ENCODE measurements around the gene EFNA4. TPM values are rescaled to one million over a fixed set of nuclear protein-coding genes. Genes with fewer than 3 reads are reported as not detected.

EFNA4 gene, protein sequence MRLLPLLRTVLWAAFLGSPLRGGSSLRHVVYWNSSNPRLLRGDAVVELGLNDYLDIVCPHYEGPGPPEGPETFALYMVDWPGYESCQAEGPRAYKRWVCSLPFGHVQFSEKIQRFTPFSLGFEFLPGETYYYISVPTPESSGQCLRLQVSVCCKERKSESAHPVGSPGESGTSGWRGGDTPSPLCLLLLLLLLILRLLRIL
- total RNA-seq, result 45.5 and 46.8 TPM in 2 replicates
- long read RNA-seq, transcript EFNA4-202 (4 exons, 1,263 nt), result major isoform, 52 of 57 reads
- long read RNA-seq, partial matches to known transcripts, result 1 of 57 reads
- long read RNA-seq, other reads (novel, unspliced or antisense), result 4 of 57 reads

- TF ChIP-seq CTCF (IDR thresholded peaks at IDR 0.05; ENCODE audit: unreplicated experiment), result no peak
- peaks cover 28% of the 10 kb centered on the region for H3K4me1 Mint-ChIP-seq (ENCODE audit: low read depth)
- H3K27ac Mint-ChIP-seq, result peak within 1 kb of the TSS; percentile 96
These were observed at the start of gene EFNA4 for GRCh38 chr1:155063550-155064110. TSS of gene EFNA4 (plus strand) at chr1:155063740. CDS start at chr1:155063824, 84 bp downstream.

DNA sequence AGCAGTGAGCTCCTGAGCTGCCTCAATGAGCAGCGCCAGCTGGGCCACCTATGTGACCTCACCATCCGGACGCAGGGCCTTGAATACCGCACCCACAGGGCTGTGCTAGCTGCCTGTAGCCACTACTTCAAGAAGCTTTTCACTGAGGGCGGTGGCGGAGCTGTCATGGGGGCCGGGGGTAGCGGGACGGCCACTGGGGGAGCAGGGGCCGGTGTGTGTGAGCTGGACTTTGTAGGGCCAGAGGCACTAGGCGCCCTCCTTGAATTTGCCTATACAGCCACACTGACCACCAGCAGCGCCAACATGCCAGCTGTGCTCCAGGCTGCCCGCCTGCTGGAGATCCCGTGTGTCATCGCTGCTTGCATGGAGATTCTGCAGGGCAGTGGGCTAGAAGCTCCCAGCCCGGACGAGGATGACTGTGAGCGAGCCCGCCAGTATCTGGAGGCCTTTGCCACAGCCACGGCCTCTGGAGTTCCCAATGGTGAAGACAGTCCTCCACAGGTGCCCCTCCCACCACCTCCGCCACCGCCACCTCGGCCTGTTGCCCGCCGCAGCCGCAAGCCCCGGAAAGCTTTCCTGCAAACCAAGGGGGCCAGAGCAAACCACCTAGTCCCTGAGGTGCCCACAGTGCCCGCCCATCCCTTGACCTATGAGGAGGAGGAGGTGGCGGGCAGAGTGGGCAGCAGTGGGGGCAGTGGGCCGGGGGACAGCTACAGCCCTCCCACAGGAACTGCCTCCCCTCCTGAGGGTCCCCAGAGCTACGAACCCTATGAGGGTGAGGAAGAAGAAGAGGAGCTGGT, 48.6 kb upstream of the EFNA4 start:
- Mint-ChIP-seq H3K4me3 (ENCODE audit: low read depth) (no peak overlapping the region), H3K27ac (no peak overlapping the region), H3K36me3 (ENCODE audit: insufficient read depth) (peaks cover 3% of the 10 kb centered on the region), H3K9me3 (ENCODE audit: low read depth) (no peaks in the 10 kb centered on the region), H3K4me1 (ENCODE audit: low read depth) (peaks cover 2% of the 10 kb centered on the region), H3K27me3 (no peaks in the 10 kb centered on the region)
- DNase-seq (ENCODE audit: low spot score, unreplicated experiment), result no peak
- TF ChIP-seq CTCF (IDR thresholded peaks at IDR 0.05; ENCODE audit: unreplicated experiment), result no peak

More at GRCh38 chr1:155063550-155064110, at the start of gene EFNA4:
- H3K36me3 Mint-ChIP-seq (ENCODE audit: insufficient read depth), result peaks cover 9% of the 10 kb centered on the region
- peak; percentile 75 for DNase-seq (ENCODE audit: low spot score, unreplicated experiment)
- no peaks in the 10 kb centered on the region for H3K9me3 Mint-ChIP-seq (ENCODE audit: low read depth)
- peaks cover 3% of the 10 kb centered on the region for H3K27me3 Mint-ChIP-seq
- H3K4me3 Mint-ChIP-seq (ENCODE audit: low read depth), result peak within 1 kb of the TSS; percentile 85

- Mint-ChIP-seq H3K9me3 (ENCODE audit: low read depth) (no peaks in the 10 kb centered on the region), H3K36me3 (ENCODE audit: insufficient read depth) (peaks cover 3% of the 10 kb centered on the region), H3K4me1 (ENCODE audit: low read depth) (peaks cover 2% of the 10 kb centered on the region), H3K4me3 (ENCODE audit: low read depth) (no peak overlapping the region), H3K27ac (peak overlapping the region; percentile 24), H3K27me3 (no peaks in the 10 kb centered on the region)
- TF ChIP-seq CTCF (IDR thresholded peaks at IDR 0.05; ENCODE audit: unreplicated experiment), result no peak
- no peak for DNase-seq (ENCODE audit: low spot score, unreplicated experiment)
These were observed 47.9 kb upstream of the EFNA4 start for GRCh38 chr1:155015527-155016230.

DNA sequence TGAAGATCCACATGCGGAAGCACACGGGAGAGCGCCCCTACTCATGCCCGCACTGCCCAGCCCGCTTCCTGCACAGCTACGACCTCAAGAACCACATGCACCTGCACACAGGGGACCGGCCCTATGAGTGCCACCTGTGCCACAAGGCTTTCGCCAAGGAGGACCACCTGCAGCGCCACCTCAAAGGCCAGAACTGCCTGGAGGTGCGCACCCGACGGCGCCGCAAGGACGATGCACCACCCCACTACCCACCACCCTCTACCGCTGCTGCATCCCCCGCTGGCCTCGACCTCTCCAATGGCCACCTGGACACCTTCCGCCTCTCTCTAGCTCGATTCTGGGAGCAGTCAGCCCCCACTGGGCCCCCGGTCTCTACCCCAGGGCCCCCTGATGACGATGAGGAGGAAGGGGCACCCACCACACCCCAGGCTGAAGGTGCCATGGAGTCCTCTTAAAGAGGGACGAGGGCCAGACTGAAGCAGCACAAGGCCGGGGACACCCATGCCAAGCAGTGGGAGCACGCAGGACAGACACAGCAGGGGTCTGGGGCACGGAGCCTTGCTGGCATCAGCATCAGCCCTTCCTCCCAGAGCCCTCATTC, 47.2 kb upstream of the EFNA4 start:
- H3K36me3 Mint-ChIP-seq (ENCODE audit: insufficient read depth), result peaks cover 3% of the 10 kb centered on the region
- TF ChIP-seq CTCF (IDR thresholded peaks at IDR 0.05; ENCODE audit: unreplicated experiment), result no peak
- H3K27me3 Mint-ChIP-seq, result no peaks in the 10 kb centered on the region
- no peak overlapping the region for H3K4me3 Mint-ChIP-seq (ENCODE audit: low read depth)
- peaks cover 2% of the 10 kb centered on the region for H3K4me1 Mint-ChIP-seq (ENCODE audit: low read depth)
- no peaks in the 10 kb centered on the region for H3K9me3 Mint-ChIP-seq (ENCODE audit: low read depth)
- no peak for DNase-seq (ENCODE audit: low spot score, unreplicated experiment)
- H3K27ac Mint-ChIP-seq, result peak overlapping the region; percentile 24
